ENCODE results near the gene MMP13. TPM values are rescaled to one million over a fixed set of nuclear protein-coding genes. Genes with fewer than 3 reads are reported as not detected.
"Not testable (repeated sequence)": the region's sequence is repeated elsewhere in the genome, so short reads cannot be mapped to it uniquely, and the experiment has no call there.

Gene MMP13
- total and polyA plus RNA-seq, 2 donors (not counting 1 experiment from before 2014, with no cell fraction given): not detected

DNA sequence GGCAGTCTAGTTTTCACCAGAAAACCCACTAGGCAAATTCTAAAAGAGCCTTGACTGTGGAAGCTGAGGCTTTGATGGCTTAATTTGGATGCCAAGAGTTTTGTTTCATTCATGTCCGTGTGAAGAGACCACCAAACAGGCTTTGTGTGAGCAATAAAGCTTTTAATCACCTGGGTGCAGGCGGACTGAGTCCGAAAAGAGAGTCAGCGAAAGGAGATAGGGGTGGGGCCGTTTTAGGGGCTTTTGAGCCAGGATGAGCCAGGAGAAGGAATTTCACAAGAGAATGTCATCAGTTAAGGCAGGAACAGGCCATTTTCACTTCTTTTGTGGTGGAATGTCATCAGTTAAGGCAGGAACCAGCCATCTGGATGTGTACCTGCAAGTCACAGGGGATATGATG, 51.6 kb downstream of the MMP13 start:
- intact Hi-C loops (cut with micrococcal nuclease); H3K27me3 ChIP-seq (replicated peaks in 1 of 4; ENCODE audit: control extremely low read depth in 1 of 4, control insufficient read depth in 3 of 4, insufficient read depth in 4 of 4, low read length in 3 of 4); H4K20me1 ChIP-seq (ENCODE audit: control insufficient read depth, insufficient read depth, low read length, poor library complexity, severe bottlenecking); H3K36me3 ChIP-seq (replicated peaks in 1 of 2; ENCODE audit: control extremely low read depth in 1 of 2, control insufficient read depth in 1 of 2, extremely low read depth in 1 of 2, insufficient read depth in 2 of 2, low read length in 1 of 2); H3K4me3 ChIP-seq (ENCODE audit: control extremely low read depth in 1 of 5, extremely low read depth in 1 of 5, insufficient read depth in 1 of 5, low read depth in 2 of 5, low read length in 4 of 5); H3K79me2 ChIP-seq (ENCODE audit: control insufficient read depth, insufficient read depth, low read length); H3K4me1 Mint-ChIP-seq; ATAC-seq (ENCODE audit: low read depth); H3K4me2 ChIP-seq (replicated peaks; ENCODE audit: low read depth, low read length, poor library complexity, severe bottlenecking); H3K27ac Mint-ChIP-seq; H3K9me3 ChIP-seq (ENCODE audit: control extremely low read depth in 1 of 3, control insufficient read depth in 2 of 3, insufficient read depth in 1 of 3, low read length in 2 of 3); H2AFZ ChIP-seq (ENCODE audit: insufficient read depth, low read depth, low read length, poor library complexity, severe bottlenecking); H3K27ac ChIP-seq (ENCODE audit: low read length in 2 of 2); H3K9ac ChIP-seq (ENCODE audit: low read length); POLR2A ChIA-PET; DNase-seq; CTCF ChIA-PET; H3K4me3 Mint-ChIP-seq; H3K4me1 ChIP-seq (ENCODE audit: control insufficient read depth in 2 of 2, insufficient read depth in 2 of 2, low read length in 2 of 2); H3K9me3 Mint-ChIP-seq (ENCODE audit: insufficient read depth): not testable (repeated sequence)
- H3K27me3 Mint-ChIP-seq: peaks cover 10% of the 10 kb centered on the region
- 88% methylated on average over 4 of the region's 5 CpGs for WGBS (ENCODE audit: insufficient coverage)

DNA sequence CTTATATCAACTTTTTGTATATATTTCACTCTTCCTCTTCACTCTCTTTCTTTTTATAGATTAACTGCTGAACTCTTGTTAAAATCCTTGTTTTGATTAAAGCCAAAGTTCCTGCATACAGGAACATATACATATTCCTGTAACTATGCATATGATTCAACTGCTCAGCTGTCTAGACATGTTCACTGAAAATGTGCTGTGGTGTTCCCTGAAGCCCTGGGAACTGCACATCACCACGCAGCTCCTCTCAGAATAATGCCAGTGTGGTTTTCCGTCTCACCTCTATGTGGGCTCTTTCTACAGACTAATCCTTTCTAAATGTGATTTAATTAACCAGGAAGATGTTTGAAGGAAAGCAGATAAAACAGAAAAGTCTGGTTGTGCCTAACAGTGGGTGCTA, 55.2 kb downstream of the MMP13 start:
- ATAC-seq (ENCODE audit: low read depth) (no peak), DNase-seq (no peak)
- no peaks in the 10 kb centered on the region for H3K9me3 Mint-ChIP-seq (ENCODE audit: insufficient read depth)
- no peak overlapping the region for H2AFZ ChIP-seq (ENCODE audit: insufficient read depth, low read depth, low read length, poor library complexity, severe bottlenecking)
- no peak overlapping the region for H3K27ac Mint-ChIP-seq
- H3K4me1 Mint-ChIP-seq: no peaks in the 10 kb centered on the region
- no peaks in the 10 kb centered on the region for H3K4me1 ChIP-seq (ENCODE audit: control insufficient read depth in 2 of 2, insufficient read depth in 2 of 2, low read length in 2 of 2)
- TF ChIP-seq, protein P1, sequence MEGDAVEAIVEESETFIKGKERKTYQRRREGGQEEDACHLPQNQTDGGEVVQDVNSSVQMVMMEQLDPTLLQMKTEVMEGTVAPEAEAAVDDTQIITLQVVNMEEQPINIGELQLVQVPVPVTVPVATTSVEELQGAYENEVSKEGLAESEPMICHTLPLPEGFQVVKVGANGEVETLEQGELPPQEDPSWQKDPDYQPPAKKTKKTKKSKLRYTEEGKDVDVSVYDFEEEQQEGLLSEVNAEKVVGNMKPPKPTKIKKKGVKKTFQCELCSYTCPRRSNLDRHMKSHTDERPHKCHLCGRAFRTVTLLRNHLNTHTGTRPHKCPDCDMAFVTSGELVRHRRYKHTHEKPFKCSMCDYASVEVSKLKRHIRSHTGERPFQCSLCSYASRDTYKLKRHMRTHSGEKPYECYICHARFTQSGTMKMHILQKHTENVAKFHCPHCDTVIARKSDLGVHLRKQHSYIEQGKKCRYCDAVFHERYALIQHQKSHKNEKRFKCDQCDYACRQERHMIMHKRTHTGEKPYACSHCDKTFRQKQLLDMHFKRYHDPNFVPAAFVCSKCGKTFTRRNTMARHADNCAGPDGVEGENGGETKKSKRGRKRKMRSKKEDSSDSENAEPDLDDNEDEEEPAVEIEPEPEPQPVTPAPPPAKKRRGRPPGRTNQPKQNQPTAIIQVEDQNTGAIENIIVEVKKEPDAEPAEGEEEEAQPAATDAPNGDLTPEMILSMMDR (IDR thresholded peaks at IDR 0.05): no peak
- TF ChIP-seq EZH2 (IDR thresholded peaks at IDR 0.05; ENCODE audit: borderline replicate concordance, insufficient read depth, low read depth, low read length, poor library complexity, severe bottlenecking): no peak
- H3K27me3 Mint-ChIP-seq: peaks cover 6% of the 10 kb centered on the region
- H3K9me3 ChIP-seq (ENCODE audit: control extremely low read depth in 1 of 3, control insufficient read depth in 2 of 3, insufficient read depth in 1 of 3, low read length in 2 of 3): no peaks in the 10 kb centered on the region
- H3K4me3 ChIP-seq (ENCODE audit: control extremely low read depth in 1 of 5, extremely low read depth in 1 of 5, insufficient read depth in 1 of 5, low read depth in 2 of 5, low read length in 4 of 5): no peak overlapping the region
- H3K79me2 ChIP-seq (ENCODE audit: control insufficient read depth, insufficient read depth, low read length): no peaks in the 10 kb centered on the region
- H3K9ac ChIP-seq (ENCODE audit: low read length): no peak overlapping the region
- POLR2A ChIA-PET: no interaction called here
- no peaks in the 10 kb centered on the region for H4K20me1 ChIP-seq (ENCODE audit: control insufficient read depth, insufficient read depth, low read length, poor library complexity, severe bottlenecking)
- no CpG with 5 or more reads among the region's 2 CpGs for WGBS (ENCODE audit: insufficient coverage)
- CTCF ChIA-PET: no interaction called here
- no peaks in the 10 kb centered on the region for H3K36me3 ChIP-seq (replicated peaks in 1 of 2; ENCODE audit: control extremely low read depth in 1 of 2, control insufficient read depth in 1 of 2, extremely low read depth in 1 of 2, insufficient read depth in 2 of 2, low read length in 1 of 2)
- H3K4me2 ChIP-seq (replicated peaks; ENCODE audit: low read depth, low read length, poor library complexity, severe bottlenecking): no peak overlapping the region
- no peaks in the 10 kb centered on the region for H3K27me3 ChIP-seq (replicated peaks in 1 of 4; ENCODE audit: control extremely low read depth in 1 of 4, control insufficient read depth in 3 of 4, insufficient read depth in 4 of 4, low read length in 3 of 4)
- intact Hi-C loops (cut with micrococcal nuclease): no loop called here
- no peak overlapping the region for H3K27ac ChIP-seq (ENCODE audit: low read length in 2 of 2)
- no peak overlapping the region for H3K4me3 Mint-ChIP-seq

Small RNA genes lying within 50 kb of the gene (small RNA-seq; reads per million reads assigned to genes)
- gene RNU7-159P (ENCODE audit: insufficient read length, low read depth, low replicate concordance): not detected

Other genes with a start within 250 kb of the MMP13 start
- gene MMP27, start 250.0 kb downstream of the MMP13 start, total RNA-seq: not detected in 2 replicates
- gene MMP27, start 250.0 kb downstream of the MMP13 start, polyA plus RNA-seq: not detected in 2 replicates
- gene MMP8, start 230.8 kb downstream of the MMP13 start, total RNA-seq: not detected in 2 replicates
- gene MMP8, start 230.8 kb downstream of the MMP13 start, polyA plus RNA-seq: not detected in 2 replicates
- not detected in 2 replicates for gene MMP10, start 175.1 kb downstream of the MMP13 start, total RNA-seq
- not detected in 2 replicates for gene MMP10, start 175.1 kb downstream of the MMP13 start, polyA plus RNA-seq
- not detected in 2 replicates for gene MMP1, start 157.6 kb downstream of the MMP13 start, total RNA-seq
- not detected in 2 replicates for gene MMP1, start 157.6 kb downstream of the MMP13 start, polyA plus RNA-seq
- gene MMP3, start 112.1 kb downstream of the MMP13 start, total RNA-seq: not detected in 2 replicates
- not detected in 2 replicates for gene MMP3, start 112.1 kb downstream of the MMP13 start, polyA plus RNA-seq
- gene MMP12, start 80.8 kb downstream of the MMP13 start, total RNA-seq: not detected in 2 replicates
- not detected in 2 replicates for gene MMP12, start 80.8 kb downstream of the MMP13 start, polyA plus RNA-seq
- 13.1 and 14.2 TPM in 2 replicates for gene DCUN1D5, start 136.4 kb upstream of the MMP13 start, total RNA-seq
- 11.9 and 13.1 TPM in 2 replicates for gene DCUN1D5, start 136.4 kb upstream of the MMP13 start, polyA plus RNA-seq
- 7.1 and 7.8 TPM in 2 replicates for gene DYNC2H1, start 153.7 kb upstream of the MMP13 start, total RNA-seq
- gene DYNC2H1, start 153.7 kb upstream of the MMP13 start, polyA plus RNA-seq: 0.71 and 0.92 TPM in 2 replicates

All from B cell (primary cell).